Measurements from ENCODE around the gene FBXL19.

DNA sequence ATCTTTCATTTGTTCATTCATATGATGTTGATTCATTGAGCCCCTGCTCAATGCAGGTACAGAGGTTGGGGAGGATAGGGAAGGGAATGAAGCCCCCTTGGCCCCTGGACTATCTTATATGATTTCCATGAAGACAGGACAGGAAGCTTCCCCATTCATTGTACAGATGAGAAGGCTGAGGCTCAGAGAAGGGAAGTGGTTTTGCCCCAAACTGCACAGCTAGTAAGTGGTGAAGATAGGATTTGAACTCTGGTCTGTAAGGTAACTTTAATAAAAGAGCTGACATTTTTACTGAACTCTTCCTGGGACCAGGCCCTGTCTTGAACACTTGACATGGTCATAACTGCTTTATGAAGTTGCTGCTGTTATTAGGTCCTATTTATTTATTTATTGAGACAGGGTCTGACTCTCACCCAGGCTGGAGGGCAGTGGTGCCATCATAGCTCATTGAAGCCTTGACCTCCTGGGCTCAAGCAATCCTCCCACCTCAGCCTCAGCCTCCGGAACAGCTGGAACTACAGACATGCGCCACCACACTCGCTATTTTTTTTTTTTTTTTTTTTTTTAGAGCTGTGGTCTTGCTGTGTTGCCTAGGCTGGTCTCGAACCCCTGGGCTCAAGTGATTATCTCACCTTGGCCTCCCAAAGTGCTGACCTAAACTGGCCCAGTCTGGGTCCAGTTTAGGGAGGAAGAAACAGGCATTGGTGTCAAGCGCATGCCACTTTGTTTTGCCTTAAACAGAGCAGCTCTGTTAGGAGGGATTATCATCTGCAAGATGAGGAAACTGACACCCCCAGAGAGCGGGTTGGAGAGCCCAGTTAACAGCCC lies 22.0 kb upstream of the FBXL19 start:
- no peak for TF ChIP-seq POLR2A (IDR thresholded peaks at IDR 0.05)
- TF ChIP-seq, protein P1, sequence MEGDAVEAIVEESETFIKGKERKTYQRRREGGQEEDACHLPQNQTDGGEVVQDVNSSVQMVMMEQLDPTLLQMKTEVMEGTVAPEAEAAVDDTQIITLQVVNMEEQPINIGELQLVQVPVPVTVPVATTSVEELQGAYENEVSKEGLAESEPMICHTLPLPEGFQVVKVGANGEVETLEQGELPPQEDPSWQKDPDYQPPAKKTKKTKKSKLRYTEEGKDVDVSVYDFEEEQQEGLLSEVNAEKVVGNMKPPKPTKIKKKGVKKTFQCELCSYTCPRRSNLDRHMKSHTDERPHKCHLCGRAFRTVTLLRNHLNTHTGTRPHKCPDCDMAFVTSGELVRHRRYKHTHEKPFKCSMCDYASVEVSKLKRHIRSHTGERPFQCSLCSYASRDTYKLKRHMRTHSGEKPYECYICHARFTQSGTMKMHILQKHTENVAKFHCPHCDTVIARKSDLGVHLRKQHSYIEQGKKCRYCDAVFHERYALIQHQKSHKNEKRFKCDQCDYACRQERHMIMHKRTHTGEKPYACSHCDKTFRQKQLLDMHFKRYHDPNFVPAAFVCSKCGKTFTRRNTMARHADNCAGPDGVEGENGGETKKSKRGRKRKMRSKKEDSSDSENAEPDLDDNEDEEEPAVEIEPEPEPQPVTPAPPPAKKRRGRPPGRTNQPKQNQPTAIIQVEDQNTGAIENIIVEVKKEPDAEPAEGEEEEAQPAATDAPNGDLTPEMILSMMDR (IDR thresholded peaks at IDR 0.05), result no peak

Data from vagina (tissue), 2 donors.